Central memory CD4-positive, alpha-beta T cell (primary cell): Measurements from ENCODE around the gene CACNA1F.

Experiments used
- DNase-seq: peaks from one replicate; pipeline ENCODE4 v3.0.0; 2022

The CACNA1F gene

GRCh38 chrX:49257074-49257790 is 24.1 kb upstream of the CACNA1F start:
- DNase-seq, result no peak

GRCh38 chrX:49256268-49256995 is 23.3 kb upstream of the CACNA1F start:
- DNase-seq, result no peak

DNA sequence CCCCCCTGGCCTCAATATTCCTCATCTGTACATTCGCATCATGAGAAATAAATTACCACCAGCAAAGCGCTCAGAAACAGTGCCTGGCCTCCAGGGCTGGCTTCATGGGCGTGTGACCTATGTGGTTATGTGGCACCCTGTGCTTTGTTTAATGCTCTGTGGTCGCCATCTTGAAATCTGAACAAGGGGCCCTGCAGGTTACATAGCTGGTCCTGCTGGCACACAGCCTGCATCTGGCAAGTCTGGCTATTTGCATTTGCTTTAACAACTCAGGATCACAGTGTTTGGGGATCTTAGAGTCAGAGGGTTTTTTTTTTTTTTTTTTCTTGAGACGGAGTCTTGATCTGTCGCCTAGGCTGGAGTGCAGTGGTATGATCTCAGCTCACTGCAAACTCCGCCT is 21.5 kb upstream of the CACNA1F start:
- no peak for DNase-seq

DNA sequence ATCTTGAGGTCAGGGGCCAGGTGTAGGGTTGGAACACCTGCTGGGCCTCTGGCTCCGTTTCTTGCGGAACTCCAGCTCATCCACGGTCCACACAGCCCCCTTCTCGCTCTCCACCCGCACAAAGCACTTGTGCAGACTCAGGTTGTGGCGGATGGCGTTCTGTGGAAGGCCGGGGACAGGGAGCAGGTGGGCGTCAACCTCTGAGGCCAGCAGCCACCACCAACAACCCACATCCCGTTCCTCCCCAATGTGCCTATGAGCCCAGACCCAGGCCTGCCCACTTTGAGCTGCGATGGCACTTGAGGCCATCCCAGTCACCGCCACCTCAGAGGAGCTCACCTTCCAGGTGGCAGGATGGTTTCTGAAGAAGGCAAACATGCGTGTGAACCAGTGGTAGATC is 18.2 kb upstream of the CACNA1F start:
- DNase-seq, result no peak

- DNase-seq, result no peak
Measured at GRCh38 chrX:49250578-49250977, 17.4 kb upstream of the CACNA1F start.

GRCh38 chrX:49250066-49250465 is 16.9 kb upstream of the CACNA1F start:
- no peak for DNase-seq

- no peak for DNase-seq
Measured at GRCh38 chrX:49249616-49250015, 16.5 kb upstream of the CACNA1F start.

- no peak for DNase-seq
Measured at GRCh38 chrX:49249071-49249470, 15.9 kb upstream of the CACNA1F start.

DNA sequence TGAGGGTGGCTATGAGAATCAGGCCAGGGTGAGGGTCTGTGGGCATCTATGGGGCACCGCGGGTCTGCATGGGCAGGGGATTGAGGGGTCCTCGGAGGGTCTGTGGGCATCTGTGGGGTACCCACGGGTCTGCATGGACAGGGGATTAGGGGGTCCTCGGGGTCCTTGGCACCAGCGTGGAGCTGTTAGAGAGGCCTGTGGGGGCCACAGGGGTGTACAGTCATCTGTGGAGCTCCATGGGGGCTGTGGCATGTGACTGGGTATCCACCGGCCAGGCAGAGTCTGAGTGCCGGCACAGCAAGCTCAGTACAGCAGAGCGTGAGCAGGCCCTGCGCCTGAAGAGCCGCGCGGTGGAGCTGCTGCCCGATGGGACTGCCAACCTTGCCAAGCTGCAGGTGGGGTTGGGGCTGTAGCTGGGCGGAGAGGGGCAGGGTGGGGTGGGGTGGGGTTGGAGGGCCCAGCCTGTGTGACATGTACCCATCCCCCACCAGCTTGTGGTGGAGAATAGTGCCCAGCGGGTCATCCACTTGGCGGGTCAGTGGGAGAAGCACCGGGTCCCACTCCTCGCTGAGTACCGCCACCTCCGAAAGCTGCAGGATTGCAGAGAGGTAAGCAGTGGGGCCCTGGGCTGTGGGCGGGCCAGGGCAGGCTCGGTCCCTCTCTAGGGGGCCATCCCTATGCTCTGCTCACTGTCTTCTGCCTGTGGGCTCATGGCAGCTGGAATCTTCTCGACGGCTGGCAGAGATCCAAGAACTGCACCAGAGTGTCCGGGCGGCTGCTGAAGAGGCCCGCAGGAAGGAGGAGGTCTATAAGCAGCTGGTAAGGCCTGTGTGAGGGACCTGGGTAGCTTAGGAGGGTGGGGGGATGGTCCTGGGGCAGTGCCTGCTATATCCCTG is 15.0 kb upstream of the CACNA1F start:
- no peak for DNase-seq

- no peak for DNase-seq
Measured at GRCh38 chrX:49247346-49247745, 14.2 kb upstream of the CACNA1F start.

GRCh38 chrX:49246541-49246940 is 13.4 kb upstream of the CACNA1F start:
- no peak for DNase-seq

DNA sequence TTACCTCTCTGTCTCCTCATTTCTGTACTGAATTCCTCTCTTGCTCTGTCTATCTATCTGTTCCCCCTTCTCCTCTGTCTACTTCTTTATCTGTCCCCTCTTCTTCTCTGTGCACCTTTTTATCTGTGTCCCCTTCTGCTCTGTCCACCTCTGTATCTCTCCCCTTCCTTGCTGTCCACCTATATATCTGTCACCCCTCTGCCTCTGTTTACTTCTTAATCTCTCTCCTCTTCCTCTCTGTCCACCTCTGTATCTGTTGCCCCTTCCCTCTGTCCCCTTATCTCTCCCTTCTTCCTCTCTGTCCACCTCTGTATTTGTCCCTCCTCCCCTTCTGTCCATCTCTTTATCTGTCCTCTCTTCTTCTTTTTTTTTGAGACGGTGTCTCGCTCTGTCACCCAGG is 11.1 kb upstream of the CACNA1F start:
- DNase-seq, result no peak

DNA sequence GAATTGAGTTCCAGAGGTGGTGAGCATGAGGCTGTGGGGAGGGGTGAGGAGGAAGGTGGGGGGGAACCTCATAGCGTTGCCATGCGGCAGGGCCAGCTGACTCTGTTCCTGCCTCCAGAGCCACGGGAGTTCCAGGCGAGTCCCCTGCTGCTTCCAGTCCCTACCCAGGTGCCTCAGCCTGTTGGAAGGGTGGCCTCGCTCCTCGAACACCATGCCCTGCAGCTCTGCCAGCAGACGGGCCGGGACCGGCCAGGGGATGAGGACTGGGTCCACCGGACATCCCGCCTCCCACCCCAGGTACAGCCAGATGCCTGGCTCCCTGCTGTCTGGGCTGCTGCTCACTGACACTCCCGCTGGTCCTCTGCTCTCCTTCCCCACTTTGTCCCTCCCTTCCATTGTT is 10.0 kb upstream of the CACNA1F start:
- DNase-seq, result no peak

GRCh38 chrX:49242545-49243066 is 9.5 kb upstream of the CACNA1F start:
- DNase-seq, result no peak

GRCh38 chrX:49238735-49239134 is 5.6 kb upstream of the CACNA1F start:
- DNase-seq, result no peak

GRCh38 chrX:49237060-49237459 is 3.9 kb upstream of the CACNA1F start:
- DNase-seq, result no peak

DNA sequence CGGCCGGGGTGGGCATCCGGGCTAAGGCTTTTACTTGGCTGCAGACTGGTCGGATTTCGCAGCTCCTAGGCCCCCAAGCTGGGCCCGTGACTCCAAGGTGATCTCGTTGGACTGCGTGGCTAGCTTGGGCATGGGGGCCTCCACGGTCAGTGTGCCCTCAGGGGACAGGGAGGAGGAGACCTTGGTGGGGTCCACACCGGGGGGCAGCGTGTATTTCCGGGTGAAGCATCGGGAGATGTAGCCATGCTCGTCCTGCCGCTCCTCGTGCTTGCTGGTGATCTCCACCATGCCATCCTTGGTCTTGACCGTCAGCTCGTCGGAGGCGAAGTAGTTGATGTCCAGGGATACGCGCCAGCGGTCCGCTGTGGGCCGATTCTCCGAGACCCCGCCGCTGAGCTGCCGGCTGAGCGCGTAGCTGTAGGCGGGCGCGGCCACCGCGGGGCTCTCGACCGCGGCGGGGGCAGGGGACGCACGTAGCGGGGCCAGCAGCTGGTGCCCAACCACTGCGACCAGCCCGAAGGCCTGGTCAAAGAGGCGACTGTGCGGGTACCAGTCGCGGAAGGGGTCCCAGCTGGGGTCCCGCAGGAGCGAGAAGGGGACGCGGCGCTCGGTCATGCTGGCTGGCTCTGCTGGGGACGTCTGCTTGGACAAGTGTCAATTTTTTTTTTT is 881 bp upstream of the CACNA1F start:
- no peak for DNase-seq

GRCh38 chrX:49232525-49232924 is 615 bp downstream of the CACNA1F start:
- no peak for DNase-seq

GRCh38 chrX:49231333-49232000 is 1.7 kb downstream of the CACNA1F start:
- no peak for DNase-seq

DNA sequence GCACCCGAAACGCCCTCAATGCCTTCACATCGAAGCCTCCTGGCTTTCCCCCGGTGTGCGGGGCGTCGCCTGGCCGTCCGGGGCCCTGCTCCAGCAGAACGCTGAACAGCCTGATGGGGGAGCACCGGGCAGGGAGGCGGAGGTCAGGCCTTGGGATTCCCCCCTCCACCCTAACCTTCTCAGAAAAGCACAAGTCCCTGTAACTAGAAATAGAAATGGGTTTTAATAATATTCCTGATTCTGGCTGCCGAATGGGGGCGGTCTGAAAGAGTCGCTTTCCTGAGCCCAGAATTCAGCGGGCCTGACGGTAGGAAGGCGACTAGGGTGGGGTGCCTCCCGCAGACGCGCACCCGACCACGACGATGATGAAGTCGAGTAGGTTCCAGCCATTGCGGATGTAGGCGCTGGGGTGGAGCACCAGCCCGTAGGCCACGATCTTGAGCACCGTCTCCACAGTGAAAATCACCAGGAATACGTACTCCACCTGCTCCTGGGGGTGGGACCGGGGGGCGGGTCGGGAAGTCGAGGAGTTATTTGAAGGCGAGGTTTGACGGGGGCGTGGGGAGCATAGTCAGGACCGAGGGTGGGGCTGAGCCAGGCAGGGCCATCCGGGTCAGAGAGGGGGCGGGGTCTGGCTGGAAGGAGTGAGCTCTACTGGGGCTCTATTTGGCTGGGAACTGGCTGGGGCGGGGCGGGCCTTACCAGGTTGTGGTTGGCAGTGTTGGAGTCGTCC is 2.5 kb downstream of the CACNA1F start:
- peak; percentile 37 for DNase-seq

DNA sequence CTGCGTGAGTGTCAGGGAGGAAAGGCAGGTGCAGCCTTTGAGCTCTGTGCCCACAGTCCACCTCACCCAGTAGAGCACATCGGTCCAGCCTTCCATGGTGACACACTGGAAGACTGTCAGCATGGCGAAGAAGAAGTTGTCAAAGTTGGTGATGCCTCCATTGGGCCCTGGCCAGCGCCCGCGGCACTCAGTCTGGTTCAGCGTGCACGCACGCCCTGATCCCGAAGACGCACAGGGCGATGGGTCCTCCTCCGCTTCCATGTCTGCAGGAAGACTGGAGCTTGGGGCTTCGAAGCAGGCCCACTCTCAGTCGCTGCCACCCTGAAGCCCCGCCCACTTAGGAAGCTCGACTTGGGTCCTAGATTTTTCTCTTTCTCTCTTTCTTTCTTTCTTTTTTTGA is 5.0 kb downstream of the CACNA1F start:
- no peak for DNase-seq
